NK-92 (cell line): ENCODE data around the gene MYH7.
"Not testable (repeated sequence)": the region's sequence is repeated elsewhere in the genome, so short reads cannot be mapped to it uniquely, and the experiment has no call there.

Experiments
- DNase-seq: peaks from one replicate; lab custom pipeline; 2025; ENCODE audit not compliant: unreplicated experiment; lab: John Stamatoyannopoulos, UW

MYH7 gene

GRCh38 chr14:23387916-23388882 is 47.3 kb downstream of the MYH7 start:
- DNase-seq, result no peak

- DNase-seq, result no peak
Measured at GRCh38 chr14:23386999-23387398, 48.5 kb downstream of the MYH7 start.

- DNase-seq, result not testable (repeated sequence)
Measured at GRCh38 chr14:23386266-23386657, 49.2 kb downstream of the MYH7 start.

GRCh38 chr14:23385642-23386265 is 49.7 kb downstream of the MYH7 start:
- DNase-seq, result no peak

GRCh38 chr14:23385244-23385641 is 50.2 kb downstream of the MYH7 start:
- DNase-seq, result no peak

GRCh38 chr14:23384364-23385080 is 50.9 kb downstream of the MYH7 start:
- DNase-seq, result no peak

- DNase-seq, result no peak
Measured at GRCh38 chr14:23382731-23383440, 52.6 kb downstream of the MYH7 start.

- DNase-seq, result no peak
Measured at GRCh38 chr14:23382276-23382675, 53.2 kb downstream of the MYH7 start.

GRCh38 chr14:23381871-23382270 is 53.6 kb downstream of the MYH7 start:
- DNase-seq, result no peak

GRCh38 chr14:23380976-23381375 is 54.5 kb downstream of the MYH7 start:
- DNase-seq, result no peak

GRCh38 chr14:23380197-23380914 is 55.1 kb downstream of the MYH7 start:
- DNase-seq, result no peak

- DNase-seq, result no peak
Measured at GRCh38 chr14:23379366-23380196, 55.9 kb downstream of the MYH7 start.

- no peak for DNase-seq
Measured at GRCh38 chr14:23378612-23379220, 56.7 kb downstream of the MYH7 start.

- DNase-seq, result no peak
Measured at GRCh38 chr14:23377573-23378563, 57.6 kb downstream of the MYH7 start.

- DNase-seq, result no peak
Measured at GRCh38 chr14:23377198-23377550, 58.3 kb downstream of the MYH7 start.

GRCh38 chr14:23376482-23377197 is 58.8 kb downstream of the MYH7 start, which contains the start of gene CMTM5:
Gene CMTM5 (plus strand): TSS chr14:23377046. CDS start chr14:23377252, 206 bp downstream.
- no peak for DNase-seq
